Kidney tubule cell (primary cell): ENCODE data around the gene NTHL1.
"Not testable (repeated sequence)": the region's sequence is repeated elsewhere in the genome, so short reads cannot be mapped to it uniquely, and the experiment has no call there.

Experiments
- DNase-seq: peaks from one replicate; pipeline ENCODE4 v3.0.0-alpha.2; 2018; ENCODE audit warnings: low spot score

The NTHL1 gene

GRCh38 chr16:2040787-2041522 is 6.7 kb downstream of the NTHL1 start:
- peak; percentile 63 for DNase-seq

- DNase-seq: no peak
Observed at GRCh38 chr16:2040041-2040786, 7.4 kb downstream of the NTHL1 start.

DNA sequence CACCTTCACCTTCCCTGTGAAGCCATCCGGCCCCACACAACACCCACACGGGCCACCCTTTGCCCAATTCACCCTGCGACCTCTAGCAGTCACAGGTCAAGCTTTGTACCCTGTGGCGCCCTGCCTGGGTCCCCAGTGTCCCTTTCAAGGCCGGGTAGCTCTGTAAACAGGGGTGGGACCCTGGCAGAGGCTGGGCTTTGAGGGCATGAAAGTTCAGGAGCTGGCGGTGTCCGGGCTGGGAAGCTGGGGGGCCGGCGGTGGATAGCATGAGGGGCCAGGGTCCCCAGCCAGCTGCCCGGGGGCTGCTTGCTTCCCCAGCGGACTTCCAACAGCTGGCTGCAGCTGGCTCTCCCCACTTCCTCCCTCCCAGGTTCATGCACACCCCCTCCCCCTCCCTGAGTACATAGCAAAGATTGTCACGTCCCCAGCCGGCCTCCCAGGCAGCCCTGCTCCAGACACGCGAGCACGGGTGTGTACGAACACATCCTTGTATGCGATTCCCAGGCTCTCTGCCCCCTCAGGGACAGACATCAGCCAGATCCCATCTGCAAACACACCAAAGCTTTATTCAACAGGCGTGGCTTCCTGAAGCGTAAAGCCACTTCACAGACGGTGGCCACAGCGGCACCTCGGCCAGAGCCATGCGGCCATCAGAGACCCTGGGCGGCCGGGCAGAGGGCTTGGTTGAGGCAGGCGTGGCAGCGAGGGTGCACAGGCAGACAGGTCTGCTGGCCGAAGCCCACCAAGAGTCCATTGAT is 8.2 kb downstream of the NTHL1 start:
- no peak for DNase-seq

- no peak for DNase-seq
Observed at GRCh38 chr16:2038382-2039231, 9.0 kb downstream of the NTHL1 start.

GRCh38 chr16:2037647-2038381 is 9.8 kb downstream of the NTHL1 start:
- no peak for DNase-seq

DNA sequence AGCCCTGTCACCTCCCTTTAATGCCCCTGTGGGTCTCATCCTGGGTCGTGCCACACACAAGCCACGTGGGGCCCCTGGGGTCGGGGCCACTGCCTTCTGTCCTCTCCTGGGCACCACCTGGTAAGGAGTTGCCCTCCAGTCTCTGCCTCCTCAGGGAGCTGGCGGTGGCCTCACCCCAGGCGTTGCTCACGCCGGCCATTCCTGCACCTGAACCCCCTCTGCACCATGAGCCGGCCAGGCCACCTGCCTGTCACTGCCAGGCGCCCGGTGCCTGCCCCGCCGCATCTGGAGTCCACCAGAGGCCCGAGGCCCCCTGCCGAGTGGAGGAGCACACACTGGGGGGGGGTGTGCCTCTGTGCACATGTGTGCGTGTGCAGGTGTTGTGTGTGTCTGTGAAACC is 10.5 kb downstream of the NTHL1 start:
- no peak for DNase-seq

DNA sequence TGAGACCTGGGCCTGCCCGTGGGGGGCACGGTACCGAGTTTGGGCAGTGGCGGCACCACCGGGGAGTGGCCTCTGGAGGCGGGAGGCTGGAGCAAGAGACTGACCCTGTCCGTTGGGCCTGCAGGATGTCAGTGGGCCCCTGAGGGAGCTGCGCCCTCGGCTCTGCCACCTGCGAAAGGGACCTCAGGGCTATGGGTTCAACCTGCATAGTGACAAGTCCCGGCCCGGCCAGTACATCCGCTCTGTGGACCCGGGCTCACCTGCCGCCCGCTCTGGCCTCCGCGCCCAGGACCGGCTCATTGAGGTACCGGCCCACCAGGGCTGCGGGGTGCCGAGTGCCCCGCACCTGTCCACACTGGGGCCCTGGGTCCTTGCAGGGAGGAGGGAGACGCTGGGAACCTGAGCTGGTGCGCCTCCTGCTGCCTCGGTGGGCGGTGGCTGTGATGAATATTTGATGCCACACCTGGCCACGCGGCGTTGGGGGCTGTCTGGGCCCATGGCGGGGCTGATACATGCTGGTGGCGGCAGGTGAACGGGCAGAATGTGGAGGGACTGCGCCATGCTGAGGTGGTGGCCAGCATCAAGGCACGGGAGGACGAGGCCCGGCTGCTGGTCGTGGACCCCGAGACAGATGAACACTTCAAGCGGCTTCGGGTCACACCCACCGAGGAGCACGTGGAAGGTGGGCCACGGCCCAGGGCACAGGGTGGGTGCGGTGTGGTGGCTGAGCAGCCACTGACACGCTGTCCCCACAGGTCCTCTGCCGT is 11.3 kb downstream of the NTHL1 start:
- DNase-seq: no peak

GRCh38 chr16:2035431-2036199 is 12.0 kb downstream of the NTHL1 start:
- peak; percentile 20 for DNase-seq

DNA sequence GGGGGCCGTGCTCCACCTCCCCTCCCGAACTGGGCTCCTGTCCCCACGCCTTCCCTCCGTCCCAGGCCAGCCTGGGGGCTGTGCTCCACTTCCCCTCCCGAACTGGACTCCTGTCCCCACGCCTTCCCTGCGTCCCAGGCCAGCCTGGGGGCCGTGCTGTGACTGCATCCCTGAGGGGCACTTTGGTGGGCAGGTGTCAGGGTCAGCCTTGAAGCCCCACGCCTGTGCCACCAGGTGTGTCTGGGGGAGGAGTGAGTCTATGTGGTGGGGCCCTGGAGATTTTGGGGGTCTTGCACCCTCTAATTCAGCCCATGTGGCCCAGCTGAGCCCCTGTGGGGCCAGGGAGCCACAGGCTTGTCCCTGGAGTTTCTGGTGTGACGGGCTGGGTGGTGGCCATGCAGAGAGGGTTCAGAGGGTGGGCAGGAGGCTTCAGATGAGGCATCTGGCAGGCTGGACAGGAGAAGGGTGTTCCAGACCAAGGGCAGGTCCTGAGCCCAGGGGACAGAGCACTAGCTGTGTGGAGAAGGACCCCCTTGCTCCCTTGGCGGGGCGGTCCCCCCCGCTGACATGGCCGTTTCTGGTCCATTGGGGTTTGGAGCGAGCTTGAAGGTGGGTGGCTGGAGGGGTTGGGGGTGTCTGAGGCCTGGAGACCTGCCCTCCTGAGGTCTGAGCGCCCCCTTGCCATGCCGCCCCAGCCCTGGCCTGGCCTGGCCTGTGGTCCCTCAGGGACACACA is 12.8 kb downstream of the NTHL1 start:
- DNase-seq: no peak

DNA sequence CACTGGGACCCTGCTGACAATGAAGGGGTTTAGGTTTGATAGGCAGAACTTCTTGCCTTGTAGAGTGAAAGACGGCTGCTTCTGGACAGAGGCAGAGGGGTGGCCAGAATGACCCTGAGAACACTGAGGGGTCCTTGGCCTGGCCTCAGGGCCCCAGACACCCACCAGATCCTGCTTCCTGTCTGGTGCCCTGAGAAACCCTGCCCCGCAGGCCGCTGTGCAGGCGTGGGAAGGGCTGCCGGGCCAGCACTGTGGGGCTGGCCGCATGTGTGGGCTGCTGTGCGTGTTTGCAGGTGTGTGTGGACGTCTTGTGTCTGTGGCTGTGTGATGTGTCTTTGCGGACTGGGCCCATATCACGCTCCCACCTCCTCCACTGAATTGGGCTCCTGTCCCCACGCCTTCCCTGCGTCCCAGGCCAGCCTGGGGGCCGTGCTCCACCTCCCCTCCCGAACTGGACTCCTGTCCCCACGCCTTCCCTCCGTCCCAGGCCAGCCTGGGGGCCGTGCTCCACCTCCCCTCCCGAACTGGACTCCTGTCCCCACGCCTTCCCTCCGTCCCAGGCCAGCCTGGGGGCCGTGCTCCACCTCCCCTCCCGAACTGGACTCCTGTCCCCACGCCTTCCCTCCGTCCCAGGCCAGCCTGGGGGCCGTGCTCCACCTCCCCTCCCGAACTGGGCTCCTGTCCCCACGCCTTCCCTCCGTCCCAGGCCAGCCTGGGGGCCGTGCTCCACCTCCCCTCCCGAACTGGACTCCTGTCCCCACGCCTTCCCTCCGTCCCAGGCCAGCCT is 13.5 kb downstream of the NTHL1 start:
- DNase-seq: not testable (repeated sequence)

GRCh38 chr16:2033057-2033908 is 14.4 kb downstream of the NTHL1 start:
- no peak for DNase-seq

DNA sequence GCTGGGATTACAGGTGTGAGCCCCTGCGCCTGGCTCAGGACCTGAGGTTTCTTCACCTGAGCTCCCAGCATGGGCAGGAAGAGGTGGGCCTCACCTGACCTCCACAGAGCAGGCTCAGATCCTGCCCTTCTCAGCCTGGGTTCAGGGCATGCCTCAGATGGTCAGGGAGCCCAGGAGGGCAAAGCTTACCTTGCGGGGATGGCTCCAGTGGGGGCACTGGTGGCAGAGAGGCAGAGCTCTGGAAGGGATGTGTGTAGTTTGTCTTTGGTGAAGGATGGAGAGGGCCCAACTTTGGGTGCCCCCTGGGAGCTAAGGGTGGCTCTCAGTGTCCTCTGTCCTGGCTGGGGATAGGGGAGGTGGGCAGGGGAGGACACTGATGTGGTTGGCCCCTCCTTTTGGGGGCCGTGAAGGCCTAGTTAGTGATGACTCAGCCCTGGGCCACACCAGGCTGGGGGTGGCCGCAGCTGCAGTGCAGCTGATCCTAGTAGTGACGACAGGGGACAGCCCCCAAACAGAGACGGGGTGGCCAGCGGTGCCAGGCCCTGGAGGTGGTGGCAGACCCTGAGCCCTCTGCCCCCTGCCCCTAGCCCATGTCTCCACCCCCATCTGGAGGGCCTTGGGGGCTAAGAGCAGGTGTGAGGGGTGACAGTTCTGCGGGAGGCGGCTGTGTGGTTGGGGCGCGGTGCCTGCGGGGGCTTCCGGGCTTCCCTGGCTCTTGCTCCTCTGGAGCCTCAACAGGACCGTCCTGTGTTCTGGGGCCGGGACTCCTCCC is 15.2 kb downstream of the NTHL1 start:
- no peak for DNase-seq

DNA sequence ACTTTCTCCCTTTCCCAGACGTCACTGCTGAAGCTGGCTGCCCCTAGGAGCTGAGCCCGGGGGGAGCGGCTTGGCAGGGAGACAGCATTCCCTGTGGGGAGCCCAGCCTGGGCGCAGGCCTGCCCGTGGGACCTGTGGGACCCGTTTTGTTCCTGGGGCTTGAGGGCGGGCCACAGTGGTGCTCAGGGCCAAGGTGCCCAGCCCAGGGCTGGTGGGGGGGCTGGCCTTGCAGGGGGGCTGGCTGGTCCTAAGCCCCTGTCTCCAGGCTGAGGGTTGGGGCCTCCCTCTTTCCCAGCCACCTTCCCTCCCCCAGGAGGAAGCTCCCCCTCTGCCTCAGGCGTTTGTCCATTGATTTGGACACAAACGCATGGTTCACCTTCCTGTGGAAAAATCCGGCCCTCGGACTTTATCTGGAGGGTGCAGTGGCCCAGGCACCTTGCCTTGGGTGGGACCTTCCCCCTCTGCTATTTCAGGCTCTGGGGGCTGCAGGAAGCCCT is 16.5 kb downstream of the NTHL1 start:
- DNase-seq: no peak

- no peak for DNase-seq
Observed at GRCh38 chr16:2030036-2030435, 17.6 kb downstream of the NTHL1 start.

DNA sequence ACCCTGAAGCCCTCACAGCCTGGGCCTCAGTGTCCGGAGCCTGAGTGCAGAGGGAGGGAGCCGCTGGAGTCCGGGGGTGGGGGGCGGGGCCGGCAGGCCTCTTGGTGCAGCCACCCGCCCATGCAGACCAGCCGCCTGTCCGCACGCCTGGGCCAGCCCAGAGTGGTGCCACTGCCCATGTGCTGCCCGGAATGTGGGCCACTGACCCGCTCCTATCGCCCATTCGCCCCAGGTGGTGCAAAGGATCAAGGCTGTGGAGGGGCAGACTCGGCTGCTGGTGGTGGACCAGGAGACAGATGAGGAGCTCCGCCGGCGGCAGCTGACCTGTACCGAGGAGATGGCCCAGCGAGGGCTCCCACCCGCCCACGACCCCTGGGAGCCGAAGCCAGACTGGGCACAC is 18.3 kb downstream of the NTHL1 start:
- no peak for DNase-seq

DNA sequence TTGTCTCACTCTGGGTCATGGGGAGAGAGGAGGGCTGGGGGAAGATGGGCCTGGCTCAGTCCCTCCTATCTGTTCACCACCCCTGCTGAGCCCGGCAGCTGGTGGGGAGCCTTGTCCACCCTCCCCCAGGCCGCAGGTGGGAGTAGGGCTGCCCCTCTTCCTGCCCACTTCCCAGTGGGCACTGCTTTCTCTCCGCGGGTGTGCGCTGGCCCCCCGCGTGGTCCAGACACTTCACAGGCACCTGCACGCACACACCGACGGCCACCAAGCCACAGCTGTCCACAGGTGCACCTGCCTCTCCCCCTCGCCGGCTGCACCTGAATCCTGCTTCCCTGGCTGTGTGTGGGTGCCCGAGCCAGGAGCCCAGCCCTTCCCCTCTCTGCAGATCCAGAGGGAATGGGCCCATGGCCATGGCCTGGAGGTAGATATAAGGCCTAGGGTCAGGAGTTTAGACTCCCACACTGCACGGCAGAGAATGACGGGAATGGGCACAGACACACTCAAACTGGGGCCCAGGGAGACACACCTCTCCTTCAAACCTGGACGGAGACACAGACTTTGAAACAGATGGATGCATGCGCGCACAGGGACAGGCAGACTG is 18.9 kb downstream of the NTHL1 start:
- no peak for DNase-seq
